Tibial nerve (tissue), 4 donors: ENCODE results near the gene CCDC197. TPM values are rescaled to one million over a fixed set of nuclear protein-coding genes. Genes with fewer than 3 reads are reported as not detected.
A peak's percentile ranks its signal among the peaks of the same experiment; 100 is the strongest.

Experiments
- DNase-seq, 2 donors: peaks; one replicate each; pipeline ENCODE4 v3.0.0-alpha.2; 2019; ENCODE audit warnings: low spot score in 2 of 2
- H3K27ac ChIP-seq, 4 donors: fragments of 200-600 bp; sonication (generic) in 3 of 4; one replicate each; pipeline ENCODE4 v1.5.1; 2017 to 2019; ENCODE audit warnings: mild to moderate bottlenecking in 1 of 4
- H3K27me3 ChIP-seq, 2 donors: fragments of 200-600 bp; sonication (generic) in 1 of 2; one replicate each; pipeline versions ENCODE4 v1.5.1 to v1.6.0; 2017 to 2019
- H3K36me3 ChIP-seq, 3 donors: fragments of 200-600 bp; sonication (generic); one replicate each; pipeline ENCODE4 v1.5.1; 2018 to 2019
- H3K4me1 ChIP-seq, 4 donors: fragments of 200-600 bp; sonication (generic) in 3 of 4; one replicate each; pipeline ENCODE4 v1.5.1; 2017 to 2019
- H3K4me3 ChIP-seq, 4 donors: fragments of 200-600 bp; sonication (generic) in 3 of 4; one replicate each; pipeline ENCODE4 v1.5.1; 2017 to 2019; ENCODE audit warnings: mild to moderate bottlenecking in 1 of 4, moderate library complexity in 1 of 4
- H3K9me3 ChIP-seq, 4 donors: fragments of 200-600 bp; sonication (generic) in 3 of 4; one replicate each; pipeline ENCODE4 v1.5.1; 2017 to 2019
- EP300 ChIP-seq, 2 donors: sonication (generic); formaldehyde crosslinking; IDR thresholded peaks; one replicate each; pipeline ENCODE4 v1.6.1; 2017; ENCODE audit warnings: antibody characterized with exemption in 2 of 2, mild to moderate bottlenecking in 1 of 2
- POLR2A ChIP-seq, 2 donors: fragments of 450-650 bp; IDR thresholded peaks; one replicate each; pipeline ENCODE4 v1.6.1; 2017; ENCODE audit warnings: antibody characterized with exemption in 2 of 2, mild to moderate bottlenecking in 2 of 2, moderate library complexity in 2 of 2
- WGBS, 2 donors: methylation state at CpG; one replicate each; pipeline ENCODE4 v1.1.5; 2018; 5-methylcytosine and 5-hydroxymethylcytosine counted together
- total RNA-seq, 4 donors: library from RNA; depleted of rRNA; stranded (reverse); fragments of >200 nt; gene quantifications; one replicate each; pipeline ENCODE4 v1.1.0, GENCODE V29; 2016
- TF ChIP-seq, protein P1 (sequence below), 5 experiments: fragments of 200-600 bp in 3 of 5; fragments of 450-650 bp in 2 of 5; sonication (generic) in 3 of 5; IDR thresholded peaks; one replicate each; pipeline ENCODE4 v1.5.1; 2016 to 2019; ENCODE audit warnings: antibody characterized with exemption in 5 of 5, mild to moderate bottlenecking in 3 of 5, moderate library complexity in 2 of 5

CCDC197 gene
- total RNA-seq, 4 donors from 2014 or later, result not detected

DNA sequence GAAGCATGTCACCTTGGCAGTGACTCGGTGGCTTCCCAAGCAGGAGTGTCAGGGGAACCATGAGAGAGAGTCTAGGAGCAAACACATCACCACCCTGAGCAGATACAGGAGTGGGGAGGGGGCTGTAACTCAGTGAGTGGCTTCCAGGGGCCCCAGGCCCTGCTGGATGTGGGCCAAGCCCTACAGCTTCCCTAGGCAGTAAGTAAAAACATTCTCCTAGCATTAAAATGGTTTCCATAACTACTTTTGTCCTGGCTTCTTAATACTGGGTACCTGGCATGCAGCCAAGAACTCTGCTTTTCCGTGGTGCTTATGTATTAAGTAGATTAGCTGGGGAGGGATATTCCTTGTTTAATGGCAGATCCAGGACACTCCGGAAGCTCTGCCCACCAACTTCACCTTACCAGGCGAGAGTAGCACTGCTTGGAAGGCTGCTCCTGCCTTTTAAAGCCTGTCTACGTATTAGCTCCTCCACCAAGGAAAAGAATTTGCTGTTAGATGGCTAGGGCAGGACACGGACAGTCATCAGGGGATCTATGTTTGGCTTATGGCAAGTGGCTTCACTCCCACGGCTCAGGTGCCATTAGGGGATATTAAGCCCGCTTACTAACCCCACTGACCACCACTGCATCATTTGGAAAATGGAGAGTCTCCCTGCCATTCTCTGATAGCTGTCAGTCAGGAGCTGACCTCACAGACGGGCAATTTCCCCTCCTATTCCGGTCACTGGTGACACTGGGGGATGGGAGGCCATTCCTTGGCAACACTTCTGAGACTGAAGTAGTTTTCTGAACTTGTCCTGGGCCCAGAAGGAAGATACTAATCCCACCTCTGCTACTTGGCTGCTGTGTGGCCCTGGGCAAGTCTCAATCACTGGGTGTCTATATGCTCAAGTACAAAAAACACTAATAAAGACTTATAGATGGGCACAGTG lies 51.9 kb downstream of the CCDC197 start:
- Histone ChIP-seq H3K4me1 (peaks cover 0 to 13% (median 0%) of the 10 kb centered on the region in 4 donors), H3K27ac (no peak overlapping the region), H3K36me3 (peaks cover 0 to 99% (median 27%) of the 10 kb centered on the region in 3 donors), H3K9me3 (no peaks in the 10 kb centered on the region), H3K4me3 (no peak overlapping the region), H3K27me3 (no peaks in the 10 kb centered on the region)
- WGBS, 2 donors, result 60 to 68% methylated on average over 10 of the region's 10 CpGs
- TF ChIP-seq POLR2A (IDR thresholded peaks at IDR 0.05) (no peak), EP300 (IDR thresholded peaks at IDR 0.05) (no peak)
- TF ChIP-seq, protein P1, sequence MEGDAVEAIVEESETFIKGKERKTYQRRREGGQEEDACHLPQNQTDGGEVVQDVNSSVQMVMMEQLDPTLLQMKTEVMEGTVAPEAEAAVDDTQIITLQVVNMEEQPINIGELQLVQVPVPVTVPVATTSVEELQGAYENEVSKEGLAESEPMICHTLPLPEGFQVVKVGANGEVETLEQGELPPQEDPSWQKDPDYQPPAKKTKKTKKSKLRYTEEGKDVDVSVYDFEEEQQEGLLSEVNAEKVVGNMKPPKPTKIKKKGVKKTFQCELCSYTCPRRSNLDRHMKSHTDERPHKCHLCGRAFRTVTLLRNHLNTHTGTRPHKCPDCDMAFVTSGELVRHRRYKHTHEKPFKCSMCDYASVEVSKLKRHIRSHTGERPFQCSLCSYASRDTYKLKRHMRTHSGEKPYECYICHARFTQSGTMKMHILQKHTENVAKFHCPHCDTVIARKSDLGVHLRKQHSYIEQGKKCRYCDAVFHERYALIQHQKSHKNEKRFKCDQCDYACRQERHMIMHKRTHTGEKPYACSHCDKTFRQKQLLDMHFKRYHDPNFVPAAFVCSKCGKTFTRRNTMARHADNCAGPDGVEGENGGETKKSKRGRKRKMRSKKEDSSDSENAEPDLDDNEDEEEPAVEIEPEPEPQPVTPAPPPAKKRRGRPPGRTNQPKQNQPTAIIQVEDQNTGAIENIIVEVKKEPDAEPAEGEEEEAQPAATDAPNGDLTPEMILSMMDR (IDR thresholded peaks at IDR 0.05), result no peak
- DNase-seq, result no peak

DNA sequence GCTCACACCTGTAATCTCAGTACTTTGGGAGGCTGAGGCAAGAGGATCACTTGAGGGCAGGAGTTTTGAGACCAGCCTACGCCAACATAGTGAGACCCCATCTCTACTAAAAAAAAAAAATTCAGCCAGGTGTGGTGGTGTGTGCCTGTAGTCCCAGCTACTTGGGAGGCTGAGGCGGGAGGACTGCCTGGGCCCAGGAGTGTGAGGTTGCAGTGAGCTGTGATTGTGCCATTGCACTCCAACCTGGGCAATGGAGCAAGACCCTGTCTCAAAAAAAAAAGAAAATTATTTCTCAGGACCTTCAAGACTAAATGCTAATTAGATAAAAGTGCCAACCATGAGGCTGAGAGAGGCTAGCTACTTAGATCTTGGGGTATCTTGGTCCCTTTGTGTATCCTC lies 52.5 kb downstream of the CCDC197 start:
- WGBS, 2 donors, result 93 to 94% methylated on average over 2 of the region's 2 CpGs
- Histone ChIP-seq H3K9me3 (no peaks in the 10 kb centered on the region), H3K27me3 (no peaks in the 10 kb centered on the region), H3K36me3 (peaks cover 0 to 99% (median 34%) of the 10 kb centered on the region in 3 donors), H3K4me1 (peaks cover 0 to 13% (median 0%) of the 10 kb centered on the region in 4 donors), H3K4me3 (no peak overlapping the region), H3K27ac (no peak overlapping the region)
- no peak for TF ChIP-seq EP300 (IDR thresholded peaks at IDR 0.05)
- TF ChIP-seq, protein P1 (IDR thresholded peaks at IDR 0.05), result no peak
- TF ChIP-seq POLR2A (IDR thresholded peaks at IDR 0.05), result no peak
- DNase-seq, result no peak

DNA sequence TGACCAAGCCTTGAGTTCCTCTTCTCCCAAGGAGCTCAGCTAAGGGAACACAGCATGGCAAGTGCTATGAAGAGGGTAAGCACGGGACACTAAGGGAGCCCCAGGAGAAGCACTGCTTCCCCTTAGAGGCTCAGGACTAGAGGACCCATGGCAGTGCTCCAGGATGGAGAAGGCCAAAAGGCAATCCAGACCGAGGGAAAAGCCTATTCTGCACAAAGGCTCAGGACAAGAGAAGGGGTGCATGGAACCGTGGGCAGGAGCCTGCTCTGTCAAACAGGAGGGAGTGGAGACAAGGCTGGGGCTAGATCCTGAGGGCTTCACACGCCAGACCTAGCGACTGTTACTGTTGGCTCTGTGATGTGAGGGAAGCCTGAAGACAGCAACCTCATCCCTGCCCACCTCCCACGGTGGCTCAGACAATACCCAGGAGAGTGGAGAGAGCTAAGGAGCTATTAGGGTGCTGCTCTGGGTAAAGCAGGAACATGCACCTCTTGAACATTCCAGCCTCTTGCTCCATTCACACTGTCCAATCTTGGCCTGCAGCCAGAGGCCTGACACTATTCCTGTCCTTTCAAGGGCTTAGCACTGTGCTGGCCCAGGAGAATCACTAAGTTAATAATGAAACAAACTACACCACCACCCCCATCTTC lies 53.3 kb downstream of the CCDC197 start:
- Histone ChIP-seq H3K4me3 (no peak overlapping the region), H3K27me3 (no peaks in the 10 kb centered on the region), H3K27ac (no peak overlapping the region), H3K36me3 (peaks cover 0 to 99% (median 41%) of the 10 kb centered on the region in 3 donors), H3K4me1 (peaks cover 0 to 13% (median 0%) of the 10 kb centered on the region in 4 donors), H3K9me3 (no peaks in the 10 kb centered on the region)
- TF ChIP-seq, protein P1 (IDR thresholded peaks at IDR 0.05), result no peak
- TF ChIP-seq POLR2A (IDR thresholded peaks at IDR 0.05) (no peak), EP300 (IDR thresholded peaks at IDR 0.05) (no peak)
- no peak for DNase-seq
- WGBS, 2 donors, result 81 to 83% methylated on average over 6 of the region's 6 CpGs

DNA sequence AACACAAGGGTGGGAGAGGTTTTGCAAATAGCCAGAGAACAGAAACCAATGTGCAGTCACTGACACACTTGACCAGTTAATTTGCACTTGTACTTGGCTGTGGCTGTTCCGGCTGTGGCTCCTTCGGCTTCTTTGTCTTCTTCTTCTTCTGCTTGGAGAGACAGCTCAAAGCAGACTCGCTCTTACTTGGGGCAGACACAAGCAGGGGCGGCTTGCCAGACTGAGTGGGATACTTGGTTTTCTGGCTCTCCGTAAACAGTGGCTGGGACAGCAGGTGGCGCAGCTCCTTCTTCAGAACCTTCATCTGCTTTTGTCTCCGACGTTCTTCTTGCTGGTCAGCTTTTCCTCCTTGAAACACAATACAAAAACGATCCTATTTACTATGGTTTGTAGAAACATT lies 54.0 kb downstream of the CCDC197 start:
- H3K27ac ChIP-seq, result peak overlapping the region in 1 of 4 donors; percentile 58
- WGBS, 2 donors, result 40 to 47% methylated on average over 9 of the region's 9 CpGs
- H3K9me3 ChIP-seq, result no peaks in the 10 kb centered on the region
- TF ChIP-seq, protein P1 (IDR thresholded peaks at IDR 0.05), result peak in 4 of 5 experiments; percentile 17 to 43 (median 30)
- TF ChIP-seq EP300 (IDR thresholded peaks at IDR 0.05), result no peak
- H3K4me1 ChIP-seq, result peaks cover 0 to 13% (median 0%) of the 10 kb centered on the region in 4 donors
- no peak overlapping the region for H3K4me3 ChIP-seq
- no peaks in the 10 kb centered on the region for H3K27me3 ChIP-seq
- peaks cover 0 to 99% (median 44%) of the 10 kb centered on the region in 3 donors for H3K36me3 ChIP-seq
- DNase-seq, result peak in 1 of 2 donors; percentile 45
